GM19324 (cell line): Measurements from ENCODE around the gene ENO2.
"Not testable (repeated sequence)": the region's sequence is repeated elsewhere in the genome, so short reads cannot be mapped to it uniquely, and the experiment has no call there.

ENCODE experiments used
- ATAC-seq: cut with Tn5 transposase; IDR thresholded peaks from one replicate; pipeline ENCODE4 v1.9.1; 2021; ENCODE audit warnings: mild to moderate bottlenecking, moderate library complexity; ENCODE audit not compliant: unreplicated experiment, low FRiP score

ENO2 gene

GRCh38 chr12:6886206-6886999, 28.0 kb upstream of the ENO2 start:
- ATAC-seq = not testable (repeated sequence)

- ATAC-seq = no peak
Observed at GRCh38 chr12:6887460-6887859, 26.9 kb upstream of the ENO2 start.

- no peak for ATAC-seq
Observed at GRCh38 chr12:6888360-6888759, 26.0 kb upstream of the ENO2 start.

- not testable (repeated sequence) for ATAC-seq
Observed at GRCh38 chr12:6888794-6889193, 25.6 kb upstream of the ENO2 start.

GRCh38 chr12:6889775-6890573, 24.4 kb upstream of the ENO2 start:
- ATAC-seq = not testable (repeated sequence)

- peak; percentile 92 for ATAC-seq
Observed at GRCh38 chr12:6890789-6891645, 23.4 kb upstream of the ENO2 start.

GRCh38 chr12:6891646-6892001, 22.8 kb upstream of the ENO2 start:
- peak; percentile 7 for ATAC-seq

- not testable (repeated sequence) for ATAC-seq
Observed at GRCh38 chr12:6892683-6893082, 21.7 kb upstream of the ENO2 start.

- ATAC-seq = no peak
Observed at GRCh38 chr12:6894321-6894720, 20.1 kb upstream of the ENO2 start.

GRCh38 chr12:6896846-6897435, 17.4 kb upstream of the ENO2 start:
- ATAC-seq = no peak

- ATAC-seq = no peak
Observed at GRCh38 chr12:6899427-6899826, 15.0 kb upstream of the ENO2 start.

- no peak for ATAC-seq
Observed at GRCh38 chr12:6899837-6900519, 14.4 kb upstream of the ENO2 start.

GRCh38 chr12:6902448-6902847, 11.9 kb upstream of the ENO2 start:
- no peak for ATAC-seq

GRCh38 chr12:6903722-6904121, 10.7 kb upstream of the ENO2 start:
- ATAC-seq = no peak

GRCh38 chr12:6904280-6905276, 9.8 kb upstream of the ENO2 start, which contains the start of gene LRRC23:
Gene LRRC23 (plus strand): TSS chr12:6904822. CDS start chr12:6905634, 812 bp downstream.
- peak; percentile 88 for ATAC-seq

- ATAC-seq = no peak
Observed at GRCh38 chr12:6905414-6906040, 8.9 kb upstream of the ENO2 start.

- not testable (repeated sequence) for ATAC-seq
Observed at GRCh38 chr12:6908141-6908540, 6.2 kb upstream of the ENO2 start.
